H1 (cell line): ENCODE data around the gene CEP72. TPM values are rescaled to one million over a fixed set of nuclear protein-coding genes. Genes with fewer than 3 reads are reported as not detected.
"Not testable (repeated sequence)": the region's sequence is repeated elsewhere in the genome, so short reads cannot be mapped to it uniquely, and the experiment has no call there.

Experiments used
- CTCF ChIA-PET: fragments of 300-600 bp; sonication (Branson Sonifier 250); formaldehyde crosslinking; loops from one replicate; lab custom pipeline; 2021; ENCODE audit not compliant: partially characterized antibody; lab: Charles Lee
- POLR2A ChIA-PET: fragments of 300-600 bp; sonication (Branson Sonifier 250); formaldehyde crosslinking; loops from one replicate; lab custom pipeline; 2021; ENCODE audit warnings: inconsistent platforms; ENCODE audit not compliant: partially characterized antibody; lab: Charles Lee
- DNase-seq, 2 experiments: peaks; one replicate each; pipeline versions ENCODE4 v3.0.0 to v3.0.0-alpha.2; 2010 to 2022; ENCODE audit warnings: low spot score in 2 of 2, low read depth in 1 of 2, mixed read lengths in 1 of 2
- FAIRE-seq: peaks from 2 replicates; lab custom pipeline; 2011; peaks lifted over from hg19 to GRCh38; lab: Jason Lieb, UNC
- H2AFZ ChIP-seq: 2 replicates; pipeline ENCODE4 v1.8.1; 2012; ENCODE audit warnings: low read length, inconsistent platforms
- H2AK5ac ChIP-seq: 2 replicates; pipeline ENCODE4 v1.6.1; 2013; ENCODE audit warnings: low read depth, low read length
- H2BK120ac ChIP-seq: replicated peaks from 2 replicates; pipeline ENCODE3; 2013; ENCODE audit warnings: low read depth, low read length, inconsistent platforms
- H2BK12ac ChIP-seq: 2 replicates; pipeline ENCODE4 v1.6.1; 2013; ENCODE audit warnings: low read depth, low read length
- H2BK15ac ChIP-seq: 2 replicates; pipeline ENCODE4 v1.6.1; 2013; ENCODE audit warnings: low read length
- H2BK20ac ChIP-seq: 2 replicates; pipeline ENCODE4 v1.6.1; 2013; ENCODE audit warnings: low read length
- H2BK5ac ChIP-seq: 2 replicates; pipeline ENCODE4 v1.6.1; 2013; ENCODE audit warnings: low read depth, low read length
- H3K14ac ChIP-seq: 2 replicates; pipeline ENCODE4 v1.6.1; 2013; ENCODE audit warnings: inconsistent platforms; ENCODE audit not compliant: insufficient read length
- H3K18ac ChIP-seq: 2 replicates; pipeline ENCODE4 v1.6.1; 2013; ENCODE audit warnings: low read length; ENCODE audit errors: extremely low read depth
- H3K23ac ChIP-seq: 2 replicates; pipeline ENCODE4 v1.6.1; 2013; ENCODE audit warnings: inconsistent platforms; ENCODE audit not compliant: insufficient read length
- H3K23me2 ChIP-seq: 2 replicates; pipeline ENCODE4 v1.6.1; 2013; ENCODE audit warnings: low read depth, low read length
- H3K27ac ChIP-seq: 2 replicates; pipeline ENCODE4 v1.6.1; 2011; ENCODE audit warnings: low read depth, low read length, inconsistent platforms
- H3K27me3 ChIP-seq, 4 experiments: replicated peaks in 1 of 4; 1 replicate in 1 of 4; 2 replicates in 3 of 4; pipeline versions ENCODE4 v1.6.1 to v1.8.1; 2011 to 2013; ENCODE audit warnings: low read length in 3 of 4, mild to moderate bottlenecking in 3 of 4, inconsistent platforms in 2 of 4, mixed read lengths in 2 of 4, moderate library complexity in 1 of 4; ENCODE audit not compliant: control insufficient read depth in 3 of 4, insufficient read depth in 3 of 4; ENCODE audit errors: extremely low read depth in 1 of 4
- H3K36me3 ChIP-seq, 4 experiments: 2 replicates each; pipeline versions ENCODE4 v1.6.1 to v1.8.1; 2011 to 2013; ENCODE audit warnings: mild to moderate bottlenecking in 4 of 4, low read length in 3 of 4, moderate library complexity in 2 of 4, control low read depth in 1 of 4, inconsistent platforms in 1 of 4; ENCODE audit not compliant: insufficient read depth in 4 of 4, control insufficient read depth in 2 of 4
- H3K4ac ChIP-seq: replicated peaks from 2 replicates; pipeline ENCODE3; 2013; ENCODE audit warnings: low read length, low read depth, mixed read lengths, inconsistent platforms; ENCODE audit not compliant: insufficient read length
- H3K4me1 ChIP-seq, 4 experiments: replicated peaks in 1 of 4; 1 replicate in 1 of 4; 2 replicates in 3 of 4; pipeline versions ENCODE4 v1.6.1 to v1.8.1; 2011 to 2013; ENCODE audit warnings: low read length in 3 of 4, inconsistent platforms in 2 of 4, mixed read lengths in 1 of 4; ENCODE audit not compliant: insufficient read depth in 4 of 4, control insufficient read depth in 3 of 4
- H3K4me2 ChIP-seq, 2 experiments: 2 replicates each; pipeline versions ENCODE4 v1.6.1 to v1.8.1; 2011 to 2013; ENCODE audit warnings: low read depth in 2 of 2, low read length in 2 of 2, control low read depth in 1 of 2, inconsistent platforms in 1 of 2, mild to moderate bottlenecking in 1 of 2; ENCODE audit not compliant: insufficient read depth in 1 of 2
- H3K4me3 ChIP-seq, 4 experiments: fragments of 200-600, 300-600 bp in 1 of 4; sonication (generic), shearing (Covaris generic), sonication (Bioruptor Twin) in 1 of 4; 2 replicates each; pipeline versions ENCODE4 v1.5.1 to v1.8.1; 2011 to 2016; ENCODE audit warnings: low read length in 4 of 4, low read depth in 3 of 4, control low read depth in 2 of 4, inconsistent platforms in 2 of 4, mild to moderate bottlenecking in 2 of 4, mixed read lengths in 1 of 4, moderate library complexity in 1 of 4; ENCODE audit not compliant: insufficient read depth in 2 of 4; ENCODE audit errors: extremely low read depth in 1 of 4
- H3K56ac ChIP-seq: replicated peaks from 2 replicates; pipeline ENCODE3; 2013; ENCODE audit warnings: low read depth, mild to moderate bottlenecking, mixed read lengths, low read length, inconsistent platforms; ENCODE audit not compliant: insufficient read length
- H3K79me1 ChIP-seq: 2 replicates; pipeline ENCODE4 v1.6.1; 2013; ENCODE audit warnings: low read depth, low read length, control low read depth
- H3K79me2 ChIP-seq, 2 experiments: 2 replicates each; pipeline versions ENCODE4 v1.6.1 to v1.8.1; 2012 to 2013; ENCODE audit warnings: low read length in 2 of 2, mild to moderate bottlenecking in 2 of 2, inconsistent platforms in 1 of 2; ENCODE audit not compliant: insufficient read depth in 2 of 2, control insufficient read depth in 1 of 2
- H3K9ac ChIP-seq, 4 experiments: replicated peaks in 1 of 4; 1 replicate in 1 of 4; 2 replicates in 3 of 4; pipeline versions ENCODE4 v1.6.1 to v1.8.1; 2011 to 2013; ENCODE audit warnings: low read depth in 3 of 4, low read length in 3 of 4, control low read depth in 2 of 4, mild to moderate bottlenecking in 2 of 4, moderate library complexity in 2 of 4, inconsistent platforms in 1 of 4; ENCODE audit errors: extremely low read depth in 1 of 4
- H3K9me3 ChIP-seq, 2 experiments: 2 replicates each; pipeline versions ENCODE4 v1.6.1 to v1.8.1; 2012 to 2013; ENCODE audit warnings: mild to moderate bottlenecking in 2 of 2, moderate library complexity in 2 of 2, control low read depth in 1 of 2, inconsistent platforms in 1 of 2, low read depth in 1 of 2, low read length in 1 of 2, mixed read lengths in 1 of 2; ENCODE audit not compliant: insufficient read depth in 2 of 2
- H4K20me1 ChIP-seq, 2 experiments: replicated peaks in 1 of 2; 2 replicates each; pipeline versions ENCODE3 to v1.8.1; 2011 to 2013; ENCODE audit warnings: inconsistent platforms in 2 of 2, low read length in 2 of 2, mild to moderate bottlenecking in 1 of 2; ENCODE audit not compliant: insufficient read depth in 2 of 2, control insufficient read depth in 1 of 2
- H4K5ac ChIP-seq: 2 replicates; pipeline ENCODE4 v1.6.1; 2013; ENCODE audit warnings: low read length, low read depth, mixed read lengths, inconsistent platforms; ENCODE audit not compliant: insufficient read length
- H4K8ac ChIP-seq: 2 replicates; pipeline ENCODE4 v1.8.0; 2013; ENCODE audit warnings: mild to moderate bottlenecking, moderate library complexity, low read length, inconsistent platforms; ENCODE audit not compliant: insufficient read depth; ENCODE audit errors: extremely low read depth
- H4K91ac ChIP-seq: replicated peaks from 2 replicates; pipeline ENCODE3; 2013; ENCODE audit warnings: low read length, mixed read lengths, inconsistent platforms; ENCODE audit not compliant: insufficient read length
- WGBS, 2 experiments: shearing (Covaris generic) in 1 of 2; methylation state at CpG; one replicate each; pipeline versions ENCODE4 v1.1.6 to v1.1.7; 2013 to 2015; ENCODE audit warnings: low lambda C conversion rate in 2 of 2, mixed read lengths in 2 of 2, inconsistent platforms in 1 of 2, low coverage in 1 of 2, missing lambda C conversion rate in 1 of 2; ENCODE audit not compliant: insufficient replicate concordance in 2 of 2, insufficient coverage in 1 of 2, insufficient read length in 1 of 2; ENCODE audit errors: extremely low coverage in 1 of 2, missing lambda C conversion rate in 1 of 2; 5-methylcytosine and 5-hydroxymethylcytosine counted together
- polyA plus RNA-seq, 7 experiments: library from polyadenylated mRNA; depleted of rRNA in 3 of 7; stranded (reverse) in 5 of 7; unstranded in 2 of 7; fragments of >200 nt in 5 of 7; fragments of 200-250 nt in 2 of 7; gene quantifications; 1 replicate in 5 of 7; 2 replicates in 1 of 7; 4 replicates in 1 of 7; pipeline versions ENCODE4 v1.2.1 to v1.2.3, GENCODE V29; 2011 to 2013; ENCODE audit warnings: missing spikeins in 2 of 7, mixed read lengths in 2 of 7
- total RNA-seq: library from RNA; stranded (reverse); fragmentation: NEBNext Ultra II Directional; extraction: Animal tissue kit (Norgen Biotek cat#: 25700); gene quantifications from 2 replicates; pipeline ENCODE4 v1.2.1, GENCODE V29; 2021

The CEP72 gene
- total and polyA plus RNA-seq, 2 of the 8 experiments (the other 6 are each of a cell fraction or from before 2014, with no cell fraction given), result 13.1 to 19.6 TPM

DNA sequence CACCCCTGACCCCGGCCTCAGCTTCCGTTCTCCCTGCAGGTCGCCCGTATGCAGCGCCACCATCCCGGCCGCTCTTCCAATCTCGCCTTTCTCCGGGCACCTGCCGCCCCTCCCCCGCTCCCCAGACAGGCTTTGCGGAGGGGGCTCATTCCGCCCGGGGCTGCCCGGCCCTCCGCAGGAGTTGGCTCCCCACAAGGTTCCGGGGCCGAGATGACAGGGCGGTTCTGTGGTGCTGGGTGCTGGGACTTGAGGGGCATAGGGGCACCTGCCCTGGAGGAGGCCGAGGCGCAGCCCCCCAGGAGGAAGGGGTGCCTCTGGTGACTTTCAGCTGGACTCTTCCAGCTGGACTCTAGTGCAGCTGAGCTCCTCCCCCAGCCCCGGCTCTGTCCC lies 81.9 kb downstream of the CEP72 start:
- H3K27ac ChIP-seq, H3K79me2 ChIP-seq, H2BK5ac ChIP-seq, FAIRE-seq, POLR2A ChIA-PET, H2BK12ac ChIP-seq, H3K23me2 ChIP-seq, H4K20me1 ChIP-seq, H4K5ac ChIP-seq, H3K9me3 ChIP-seq, H4K8ac ChIP-seq, H3K4me2 ChIP-seq, H3K36me3 ChIP-seq, H3K4ac ChIP-seq, H2AFZ ChIP-seq, H3K18ac ChIP-seq, H3K4me1 ChIP-seq, H3K9ac ChIP-seq, H3K23ac ChIP-seq, H3K79me1 ChIP-seq, H4K91ac ChIP-seq, DNase-seq, H2AK5ac ChIP-seq, H2BK120ac ChIP-seq, H2BK20ac ChIP-seq, H3K56ac ChIP-seq, H2BK15ac ChIP-seq, CTCF ChIA-PET, H3K14ac ChIP-seq: not testable (repeated sequence)
- Histone ChIP-seq H3K4me3 (peak overlapping the region in 1 of 4 experiments; percentile 60; a peak in 1 of 8 replicates), H3K27me3 (peaks cover 5 to 18% (median 12%) of the 10 kb centered on the region in 4 experiments)
- WGBS, 2 experiments, result no CpG with 5 or more reads among the region's 22 CpGs

DNA sequence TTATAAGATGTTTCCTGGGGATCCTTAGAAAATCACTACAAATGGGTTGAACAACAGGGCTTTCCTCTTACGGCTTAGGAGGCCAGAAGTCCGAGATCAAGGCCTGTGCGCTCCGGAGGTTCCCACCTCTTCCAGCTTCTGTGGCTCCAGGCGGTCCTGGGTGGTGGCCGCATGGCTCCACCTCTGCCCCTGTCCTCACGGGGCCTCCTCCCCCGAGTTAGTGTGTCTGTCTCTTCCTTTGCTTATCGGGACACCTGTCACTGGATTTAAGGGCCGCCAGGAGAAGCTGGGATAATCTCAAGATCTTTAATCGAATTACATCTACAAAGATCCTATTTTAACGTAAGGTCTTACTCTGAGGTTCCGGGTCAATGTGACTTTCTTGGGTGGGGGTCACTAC lies 83.3 kb downstream of the CEP72 start:
- H3K56ac ChIP-seq, H3K4me3 ChIP-seq, POLR2A ChIA-PET, H3K27ac ChIP-seq, H2BK20ac ChIP-seq, H4K91ac ChIP-seq, H3K4me1 ChIP-seq, H2AFZ ChIP-seq, H4K8ac ChIP-seq, H3K14ac ChIP-seq, H2BK15ac ChIP-seq, H2AK5ac ChIP-seq, H3K4me2 ChIP-seq, CTCF ChIA-PET, H2BK120ac ChIP-seq, H4K5ac ChIP-seq, H3K23me2 ChIP-seq, H3K4ac ChIP-seq, H2BK5ac ChIP-seq, DNase-seq, H3K79me1 ChIP-seq, H3K36me3 ChIP-seq, H4K20me1 ChIP-seq, H3K23ac ChIP-seq, H3K9ac ChIP-seq, H3K9me3 ChIP-seq, H3K18ac ChIP-seq, H2BK12ac ChIP-seq, H3K79me2 ChIP-seq: not testable (repeated sequence)
- peak; percentile 19 for FAIRE-seq
- peaks cover 5 to 18% (median 12%) of the 10 kb centered on the region in 4 experiments for H3K27me3 ChIP-seq
- no CpG with 5 or more reads among the region's 13 CpGs for WGBS, 2 experiments
